ENCODE results near the gene RAB7B.

DNA sequence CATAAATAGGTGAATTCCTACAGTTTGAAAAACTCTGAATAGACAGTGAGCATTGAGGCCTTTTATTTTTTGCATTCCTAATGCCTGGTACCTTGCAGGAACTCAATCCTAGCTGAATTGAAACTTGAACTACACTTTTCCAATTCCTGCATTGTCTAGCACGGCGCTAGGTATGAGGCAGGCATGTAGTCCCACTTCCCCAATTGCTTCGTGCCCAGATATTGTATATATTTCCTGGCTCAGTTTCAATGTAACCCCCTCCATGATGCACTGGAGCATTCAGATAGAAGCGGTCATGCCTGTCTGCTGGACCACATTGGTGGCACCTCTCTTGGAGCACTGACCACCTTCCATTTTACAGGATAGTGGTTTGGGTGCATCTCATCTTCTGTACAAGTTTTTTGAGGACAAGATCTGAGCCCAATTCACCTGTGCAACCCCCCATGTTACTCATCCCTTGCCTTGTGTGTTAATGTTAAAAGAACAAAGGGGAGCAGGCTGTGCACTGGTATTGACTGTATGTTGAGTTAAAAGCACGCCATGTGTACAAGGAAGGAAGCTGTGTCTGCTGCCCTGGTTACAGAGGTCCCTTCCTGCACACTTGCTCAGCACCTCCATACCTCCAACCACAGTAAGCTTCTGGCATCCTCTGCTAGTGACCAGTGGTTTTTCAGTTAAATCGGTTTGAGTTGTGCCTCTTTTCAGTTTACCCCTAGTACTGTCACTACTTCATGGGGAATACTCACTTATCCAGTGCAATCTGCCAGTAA is 10.0 kb upstream of the RAB7B start:
- TF ChIP-seq, protein P1, sequence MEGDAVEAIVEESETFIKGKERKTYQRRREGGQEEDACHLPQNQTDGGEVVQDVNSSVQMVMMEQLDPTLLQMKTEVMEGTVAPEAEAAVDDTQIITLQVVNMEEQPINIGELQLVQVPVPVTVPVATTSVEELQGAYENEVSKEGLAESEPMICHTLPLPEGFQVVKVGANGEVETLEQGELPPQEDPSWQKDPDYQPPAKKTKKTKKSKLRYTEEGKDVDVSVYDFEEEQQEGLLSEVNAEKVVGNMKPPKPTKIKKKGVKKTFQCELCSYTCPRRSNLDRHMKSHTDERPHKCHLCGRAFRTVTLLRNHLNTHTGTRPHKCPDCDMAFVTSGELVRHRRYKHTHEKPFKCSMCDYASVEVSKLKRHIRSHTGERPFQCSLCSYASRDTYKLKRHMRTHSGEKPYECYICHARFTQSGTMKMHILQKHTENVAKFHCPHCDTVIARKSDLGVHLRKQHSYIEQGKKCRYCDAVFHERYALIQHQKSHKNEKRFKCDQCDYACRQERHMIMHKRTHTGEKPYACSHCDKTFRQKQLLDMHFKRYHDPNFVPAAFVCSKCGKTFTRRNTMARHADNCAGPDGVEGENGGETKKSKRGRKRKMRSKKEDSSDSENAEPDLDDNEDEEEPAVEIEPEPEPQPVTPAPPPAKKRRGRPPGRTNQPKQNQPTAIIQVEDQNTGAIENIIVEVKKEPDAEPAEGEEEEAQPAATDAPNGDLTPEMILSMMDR (IDR thresholded peaks at IDR 0.05), result no peak
- no peak for TF ChIP-seq POLR2A (IDR thresholded peaks at IDR 0.05)

Data from body of pancreas (tissue), 4 donors.